Activated CD4-positive, CD25-positive, alpha-beta regulatory T cell (primary cell): Measurements from ENCODE around the gene PAX5.

ENCODE experiments used
- DNase-seq, 4 experiments: peaks; one replicate each; lab custom pipeline; 2025; lab: John Stamatoyannopoulos, UW

Gene PAX5

DNA sequence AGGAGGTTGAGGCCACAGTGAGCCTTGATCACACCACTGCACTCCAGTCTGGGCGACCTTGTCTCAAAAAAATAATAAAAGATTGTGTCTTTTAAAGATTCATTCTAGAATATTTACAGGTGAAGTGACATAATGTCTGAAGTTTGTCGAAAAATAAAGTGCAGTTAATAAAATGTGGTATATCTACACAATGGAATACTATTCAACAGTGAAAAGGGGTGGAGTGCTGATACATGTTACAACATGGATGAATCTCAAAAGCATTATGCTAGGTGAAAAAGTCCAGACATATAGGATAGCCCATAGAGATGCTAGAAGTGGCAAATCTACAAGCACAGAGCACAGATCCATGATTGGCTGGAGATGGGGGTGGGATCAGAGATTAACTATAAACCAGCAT is 101.9 kb downstream of the PAX5 start:
- DNase-seq, result no peak

DNA sequence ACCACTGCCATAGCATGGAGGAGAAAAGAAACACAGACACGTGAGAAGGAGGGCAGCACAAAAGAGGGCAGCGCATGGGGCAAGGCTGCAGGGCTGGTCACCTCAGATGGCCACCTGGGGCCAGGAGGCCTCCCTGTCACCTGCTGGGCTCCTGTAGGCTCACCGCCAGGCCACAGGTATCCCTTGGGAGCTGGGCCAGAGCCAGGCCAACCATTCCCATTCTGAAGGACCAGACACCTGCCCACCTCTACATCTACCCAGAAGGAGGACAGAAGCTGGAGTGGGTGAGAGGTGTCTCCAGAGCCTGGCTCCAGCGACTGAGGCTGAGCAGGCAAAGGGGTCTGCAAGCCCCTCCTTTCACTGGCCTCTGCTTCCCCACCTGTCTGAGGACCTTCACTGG is 103.1 kb downstream of the PAX5 start:
- no peak for DNase-seq

DNA sequence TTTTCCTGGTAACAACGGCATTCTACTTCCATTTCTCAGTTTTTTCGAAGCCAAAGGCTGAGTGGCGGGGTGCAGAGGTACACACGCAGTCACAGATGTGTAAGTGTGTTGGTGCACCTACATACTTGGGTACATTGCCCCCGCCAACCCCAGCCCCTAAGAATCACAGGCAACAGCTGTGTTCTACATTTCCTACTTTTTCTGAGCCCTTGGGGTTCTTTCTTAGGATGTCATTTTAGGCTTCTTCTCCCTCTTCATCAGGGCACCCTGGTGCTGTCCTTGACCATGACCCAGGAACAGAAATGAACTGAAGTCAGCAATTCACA is 104.8 kb downstream of the PAX5 start:
- DNase-seq, result no peak

DNA sequence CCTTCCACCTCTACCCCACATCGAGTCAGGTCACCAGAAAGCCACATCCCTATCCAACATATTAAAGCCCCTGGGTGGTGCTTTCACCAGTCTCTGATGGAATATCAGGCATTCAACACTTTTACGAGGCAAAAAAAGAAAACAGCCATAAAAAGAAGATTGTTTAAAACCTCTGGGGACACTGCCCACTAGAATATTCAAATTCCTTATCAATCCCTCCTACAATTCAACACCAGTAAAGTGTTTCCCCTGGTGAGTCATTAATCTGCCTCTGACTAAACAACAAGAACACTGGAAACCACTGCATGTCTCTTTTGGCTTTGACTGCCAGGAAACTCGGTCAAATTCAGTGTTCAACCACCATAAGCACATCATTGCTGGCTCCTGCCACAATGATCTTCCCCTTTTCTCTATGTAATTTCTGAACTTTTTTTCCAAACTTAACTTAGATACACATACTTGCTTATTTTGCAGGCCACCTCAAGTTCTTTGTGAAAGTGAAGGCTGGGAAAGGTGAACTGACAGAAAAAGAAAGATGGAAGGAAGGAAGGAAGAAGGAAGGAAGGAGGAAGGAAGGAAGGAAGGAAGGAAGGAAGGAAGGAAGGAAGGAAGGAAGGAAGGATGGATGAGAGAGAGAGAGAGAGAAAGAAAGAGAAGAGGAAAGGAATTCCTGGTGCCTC is 105.3 kb downstream of the PAX5 start:
- no peak for DNase-seq

DNA sequence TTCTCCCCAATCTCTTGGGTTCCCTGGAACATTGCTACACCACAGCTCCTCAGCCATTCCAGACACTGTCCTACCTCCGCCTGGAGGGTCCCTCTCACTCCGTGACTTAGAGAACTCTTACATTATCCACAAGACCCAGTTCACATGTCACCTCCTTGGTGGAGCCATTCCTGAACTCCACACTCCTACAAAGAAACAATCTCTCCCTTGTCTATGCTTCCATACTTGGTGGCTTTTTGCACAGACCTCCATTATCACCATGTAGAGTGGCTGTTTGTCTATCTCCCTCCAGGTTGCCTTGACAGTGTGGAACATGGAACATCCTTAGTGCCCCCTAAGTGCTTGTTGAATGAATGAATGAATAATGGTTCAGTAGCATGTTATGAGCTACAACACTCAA is 105.9 kb downstream of the PAX5 start:
- DNase-seq, result no peak

DNA sequence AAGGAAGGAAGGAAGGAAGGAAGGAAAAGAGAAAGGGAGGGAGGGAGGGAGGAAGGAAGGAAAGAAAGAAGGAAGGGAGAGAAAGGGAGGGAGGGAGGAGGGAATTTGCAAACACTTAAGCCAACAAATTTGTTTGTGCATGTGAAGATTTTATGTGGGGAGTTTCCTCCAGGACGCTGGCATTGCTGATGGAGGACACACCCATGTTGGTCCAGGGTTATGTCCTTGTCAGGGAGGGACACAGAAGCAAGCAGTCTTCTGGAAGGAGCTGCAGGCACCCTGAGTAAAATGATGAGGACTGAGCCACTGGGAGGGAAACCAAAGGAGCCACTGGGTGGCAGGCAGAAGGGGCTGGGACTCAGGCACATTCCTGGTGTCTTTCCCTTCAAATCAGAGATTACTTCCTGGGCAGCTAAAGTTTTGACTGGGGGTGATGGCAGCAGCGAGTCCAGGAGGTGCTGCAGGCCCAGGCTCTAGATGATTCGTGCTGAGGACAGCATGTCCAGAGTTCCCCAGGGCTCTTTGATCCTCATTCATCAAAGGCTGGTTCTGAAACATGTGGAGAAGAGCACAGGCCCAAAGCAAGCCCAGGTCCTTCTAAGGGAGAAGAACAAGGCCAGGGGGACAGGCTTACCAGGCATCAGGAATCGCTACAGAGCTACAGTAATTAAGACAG is 109.2 kb downstream of the PAX5 start:
- DNase-seq, result no peak

DNA sequence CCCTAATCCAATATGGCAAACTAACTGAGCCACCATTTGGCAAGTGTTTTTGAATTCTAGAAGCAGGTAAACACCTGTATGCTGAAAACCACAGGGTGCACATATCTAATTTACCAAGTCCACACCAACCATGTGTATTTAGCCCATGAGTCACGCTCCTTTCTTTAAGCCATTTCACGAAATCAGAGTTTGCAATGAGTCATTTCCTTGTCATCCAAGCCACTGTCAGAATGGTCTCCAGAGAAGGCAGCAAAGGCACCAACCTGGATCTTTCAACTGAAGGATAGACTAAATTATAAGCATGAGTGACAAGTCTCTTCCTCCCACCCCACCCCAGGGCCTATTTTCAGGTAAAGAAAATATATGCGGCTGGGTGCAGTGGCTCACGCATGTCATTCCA is 110.0 kb downstream of the PAX5 start:
- no peak for DNase-seq

DNA sequence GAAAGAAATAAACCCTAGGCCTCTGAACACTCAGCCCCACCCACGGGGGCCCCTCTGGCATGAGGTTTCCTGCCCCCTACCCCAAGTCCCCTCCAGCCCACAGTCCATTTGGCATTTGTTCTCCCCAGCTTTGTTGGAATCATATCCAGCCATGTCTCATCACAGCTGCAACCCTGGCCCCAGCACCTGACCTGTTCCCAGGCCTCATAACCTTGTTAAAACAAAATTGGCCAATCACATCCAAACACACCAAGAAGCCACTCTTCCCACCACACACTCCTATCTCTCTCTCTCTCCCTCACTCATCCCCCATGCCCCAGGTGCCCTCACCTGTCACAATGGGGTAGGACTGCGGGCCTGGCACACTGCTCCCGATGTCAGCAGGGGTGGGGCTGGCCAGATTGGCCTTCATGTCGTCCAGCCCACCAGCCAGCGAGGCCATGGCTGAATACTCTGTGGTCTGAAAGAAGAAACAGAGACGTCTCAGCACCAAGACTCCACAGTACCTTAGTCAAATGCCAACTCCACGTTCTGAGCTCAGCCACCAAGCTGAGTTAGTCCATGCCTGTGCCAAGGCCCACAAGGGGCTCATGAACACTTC is 110.9 kb downstream of the PAX5 start:
- DNase-seq, result no peak

DNA sequence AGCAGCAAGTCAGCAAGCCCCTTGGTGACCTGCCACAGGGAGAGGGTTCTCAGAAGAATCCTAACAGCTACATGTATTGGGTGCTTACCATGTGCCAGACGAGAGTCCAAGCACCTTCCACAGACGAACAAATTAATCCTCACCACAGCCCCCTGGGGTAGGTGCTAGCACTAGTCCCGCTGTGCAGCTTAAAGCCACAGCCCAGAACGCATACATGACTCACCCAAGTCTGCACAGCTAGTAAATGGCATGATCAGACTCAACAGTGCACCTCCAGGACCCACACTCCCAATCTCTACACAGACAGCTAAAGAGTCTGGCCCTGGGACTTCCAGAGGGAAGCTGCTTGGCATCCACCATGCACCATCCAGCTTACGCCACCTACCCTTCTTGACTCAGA is 111.5 kb downstream of the PAX5 start:
- DNase-seq, result no peak

DNA sequence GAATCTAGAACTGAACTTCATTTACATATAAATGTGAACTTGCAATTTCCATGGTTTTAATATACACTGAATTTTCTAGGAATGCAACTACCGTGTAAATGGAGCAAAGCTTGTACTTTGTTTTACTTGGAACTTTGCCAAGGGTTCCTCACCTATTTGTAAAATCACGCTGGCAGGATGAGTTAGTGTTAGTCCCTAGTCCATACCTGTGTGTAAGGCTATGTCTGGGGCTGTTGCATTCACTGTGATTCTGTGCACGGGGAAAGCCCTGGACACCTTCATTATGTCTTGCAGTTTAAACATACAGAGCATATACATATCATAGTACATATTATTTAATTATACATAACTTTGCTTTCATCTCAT is 119.9 kb downstream of the PAX5 start:
- no peak for DNase-seq

DNA sequence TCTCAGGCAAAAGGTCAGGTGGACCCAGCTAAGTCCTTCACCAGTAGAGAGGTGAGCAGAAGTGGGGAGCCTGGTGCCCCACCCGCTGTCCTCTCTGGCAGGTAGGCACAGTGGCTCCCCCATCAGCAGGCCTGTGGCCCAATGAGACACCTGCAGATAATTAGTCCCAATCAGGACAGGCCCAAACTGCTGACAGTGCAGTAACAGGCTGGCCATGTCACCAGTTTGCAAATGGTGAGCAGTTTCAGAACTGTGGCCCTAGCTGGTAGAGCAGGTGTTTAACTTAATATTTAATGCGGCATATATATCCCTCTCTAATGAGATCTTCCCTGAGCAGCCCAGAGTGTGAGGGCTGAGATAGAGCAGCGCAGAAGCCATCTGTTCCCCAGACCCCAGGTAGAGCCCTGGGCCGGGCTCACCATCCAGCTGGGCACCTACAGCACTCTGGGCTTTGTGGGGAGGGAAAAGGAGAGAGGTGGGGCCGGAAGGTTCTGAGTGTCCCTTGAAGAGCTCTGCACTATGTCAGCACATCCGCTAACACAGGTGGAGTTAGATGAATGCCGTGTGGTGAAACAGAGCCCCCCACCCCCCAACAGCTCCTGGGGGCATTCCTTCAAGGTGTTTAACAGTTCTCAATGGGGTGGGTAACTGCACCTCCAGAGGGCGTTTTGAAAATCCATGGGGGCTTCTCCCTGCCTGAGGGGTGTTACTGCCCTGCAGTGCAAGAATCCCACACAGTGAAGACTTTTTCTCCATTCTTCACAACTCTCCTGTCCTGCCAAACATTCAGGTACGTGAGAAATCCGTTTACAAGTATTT is 120.5 kb downstream of the PAX5 start:
- no peak for DNase-seq

DNA sequence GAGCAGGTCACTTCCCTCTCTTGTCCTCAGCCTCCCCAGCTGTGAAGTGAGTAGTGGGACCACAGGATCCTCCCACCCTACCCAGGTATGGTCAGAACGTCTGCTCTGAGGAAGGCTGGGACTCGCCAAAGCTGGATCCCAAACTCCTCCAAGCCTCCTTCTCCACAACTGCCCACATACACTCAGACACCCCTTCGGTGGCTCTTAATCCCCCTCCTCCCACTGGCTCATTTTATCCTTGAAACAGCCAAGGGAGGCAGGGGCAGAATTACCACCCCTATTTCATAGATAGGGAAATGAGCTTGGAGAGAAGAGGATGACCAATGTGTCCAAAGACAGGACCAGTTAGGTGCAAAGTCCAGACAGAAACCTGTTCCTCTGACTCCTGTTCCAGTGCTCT is 121.4 kb downstream of the PAX5 start:
- DNase-seq, result no peak

DNA sequence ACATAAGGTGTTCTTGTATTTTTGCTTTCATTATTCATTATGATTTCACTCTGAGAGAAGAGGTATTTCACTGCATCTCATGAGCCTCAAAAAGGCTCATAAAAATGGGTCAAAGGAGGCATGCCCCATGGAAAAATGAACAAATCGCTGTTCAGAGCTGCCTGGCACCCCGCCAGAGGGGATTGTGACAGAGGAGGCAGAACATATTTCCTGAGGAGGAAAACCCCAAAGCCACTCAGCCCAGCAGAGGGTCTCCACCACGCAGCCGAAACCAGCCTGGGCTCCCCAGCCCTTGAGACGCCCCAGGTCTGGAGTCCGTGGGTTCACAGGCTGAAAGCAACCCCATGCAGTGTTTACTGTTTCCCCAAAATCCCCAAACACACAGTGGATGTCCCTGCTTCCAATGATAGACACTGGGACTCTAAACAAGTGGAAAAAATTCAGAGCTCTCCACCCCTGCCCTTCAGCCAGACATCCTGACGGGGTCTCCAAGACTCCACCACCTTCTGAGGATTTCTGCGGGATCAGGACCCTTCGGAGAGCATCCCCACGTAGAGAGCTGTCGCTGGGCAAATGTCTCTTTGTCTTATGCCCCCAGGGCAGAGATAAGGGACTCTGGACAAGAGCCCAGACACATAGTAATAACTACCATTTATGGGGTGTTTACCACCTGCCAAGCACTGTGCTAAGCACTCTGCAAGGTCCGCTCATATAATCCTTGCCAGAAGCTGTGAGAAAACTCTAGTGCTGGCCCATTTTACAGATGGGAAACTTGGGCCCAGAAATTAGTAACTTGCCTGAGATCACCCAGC is 122.3 kb downstream of the PAX5 start:
- DNase-seq, result no peak

DNA sequence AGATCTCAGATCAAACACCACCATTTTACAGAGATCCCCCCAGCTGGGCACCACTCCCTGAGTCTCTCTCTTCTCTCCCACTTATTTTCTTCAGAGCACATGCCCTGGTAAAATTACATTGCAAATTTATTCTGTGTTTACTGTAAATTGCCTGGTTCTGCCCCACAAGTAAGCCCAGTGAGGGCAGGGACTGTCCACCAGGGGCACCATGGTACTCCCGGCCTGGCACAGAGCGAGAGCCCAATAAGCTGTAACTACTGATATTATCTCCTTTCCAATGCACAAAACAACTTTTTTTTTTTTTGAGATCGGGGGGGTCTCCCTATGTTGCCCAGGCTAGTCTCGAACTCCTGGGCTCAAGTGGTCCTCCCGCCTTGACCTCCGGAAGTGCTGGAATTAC is 123.0 kb downstream of the PAX5 start:
- DNase-seq, result no peak

DNA sequence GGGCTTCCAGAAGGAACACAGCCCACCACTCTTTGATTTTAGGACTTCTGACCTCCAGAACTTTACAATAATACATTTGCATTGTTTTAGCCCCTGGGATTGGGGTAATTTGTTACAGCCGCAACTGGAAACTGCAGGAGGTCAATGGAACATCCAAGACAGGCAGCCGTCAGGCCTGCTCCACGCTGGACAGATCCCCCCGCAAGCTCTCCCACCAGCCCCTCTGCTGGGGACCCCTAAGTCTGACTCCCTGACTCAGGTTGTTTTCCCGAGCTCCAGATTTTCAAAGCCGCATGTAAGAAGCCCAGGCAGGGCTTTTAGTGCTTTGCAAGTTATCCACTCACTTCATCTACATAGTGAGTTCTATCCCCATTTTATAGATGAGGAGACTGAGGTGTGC is 127.6 kb downstream of the PAX5 start:
- DNase-seq, result no peak

DNA sequence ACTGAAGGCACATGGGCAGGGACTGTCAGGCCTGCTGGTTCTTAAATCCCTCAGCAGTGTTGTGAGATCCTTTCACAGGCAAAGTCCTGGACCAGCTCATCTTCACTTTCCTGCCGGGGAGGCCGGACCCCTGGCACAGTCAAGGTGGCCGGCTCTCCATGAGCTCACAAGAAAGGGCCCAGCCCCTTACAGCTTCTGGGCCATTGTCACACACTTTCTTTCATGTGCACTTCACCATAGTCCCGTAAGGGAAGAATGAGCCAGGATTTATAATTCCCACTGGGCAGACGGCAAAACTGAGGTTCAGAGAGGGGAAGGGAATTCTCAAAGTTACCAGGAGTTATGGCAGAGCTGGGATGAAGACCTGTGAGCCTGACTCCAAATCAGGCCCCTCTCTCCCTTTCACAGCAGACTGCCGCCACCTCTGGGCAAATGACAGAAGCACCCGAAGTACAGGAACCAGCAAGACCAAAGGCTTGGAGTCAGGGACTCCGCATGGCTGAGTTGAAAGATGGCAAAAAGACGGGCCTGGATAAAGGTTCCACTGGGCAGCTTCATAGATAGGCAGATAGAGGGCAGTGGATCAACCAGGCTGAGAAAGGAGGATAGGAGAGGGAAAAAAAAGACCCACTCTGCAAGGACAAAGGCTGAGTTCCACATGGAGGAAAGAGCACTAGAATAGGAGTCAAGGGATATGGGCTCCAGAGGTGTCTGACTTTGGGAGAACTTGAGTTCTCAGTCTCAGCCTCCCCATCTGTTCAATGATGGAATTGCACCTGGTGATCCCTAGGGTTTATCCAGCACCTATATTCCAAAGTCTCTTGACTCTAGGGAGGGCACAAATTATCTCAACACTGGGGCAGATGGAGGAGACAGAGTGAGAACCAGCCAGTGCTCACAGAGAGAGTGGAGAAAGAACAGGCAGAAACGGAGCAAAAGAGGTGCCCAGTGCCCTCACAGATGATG is 128.7 kb downstream of the PAX5 start:
- no peak for DNase-seq

DNA sequence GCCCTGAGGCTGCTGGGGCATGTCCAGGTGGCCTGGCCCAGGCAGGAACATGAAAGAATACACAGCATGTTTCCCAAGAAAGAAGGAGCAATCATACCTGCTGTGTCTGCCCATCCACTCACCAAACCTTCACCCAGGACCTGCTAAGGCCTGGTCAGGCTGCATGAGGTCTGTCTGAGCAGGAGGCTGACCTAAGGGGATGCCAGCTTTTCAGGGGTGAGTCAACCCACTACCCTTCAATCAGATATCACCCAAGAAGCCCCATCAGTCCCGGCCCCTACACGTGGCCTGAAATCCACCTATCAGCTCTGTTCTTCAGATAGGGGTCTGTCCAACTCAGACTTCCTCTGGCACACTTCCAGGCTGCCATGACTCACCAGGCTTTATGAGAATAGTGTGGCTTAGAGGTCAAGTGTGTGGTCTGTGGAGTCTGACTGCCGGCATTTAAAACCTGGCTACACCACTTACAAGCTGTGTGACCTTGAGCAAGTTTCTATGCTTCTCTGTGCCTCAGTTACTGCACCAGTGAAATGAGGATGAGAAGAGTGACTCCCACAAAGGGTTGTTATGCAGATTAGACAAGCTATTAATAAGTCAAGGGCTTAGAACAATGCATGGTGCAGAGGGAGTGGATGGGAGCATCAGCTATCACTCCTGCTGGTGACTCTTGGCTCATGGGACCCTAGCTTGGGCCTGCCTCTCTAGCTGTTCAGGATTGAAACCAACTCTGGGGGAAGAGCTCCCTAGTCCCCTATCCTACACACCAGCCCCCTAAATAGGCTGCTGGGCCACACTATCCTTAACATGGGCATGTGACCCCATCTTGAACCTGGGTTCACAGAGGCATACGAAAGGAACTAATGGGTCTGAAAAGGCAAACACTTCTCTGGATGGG is 130.3 kb downstream of the PAX5 start:
- DNase-seq, result no peak

DNA sequence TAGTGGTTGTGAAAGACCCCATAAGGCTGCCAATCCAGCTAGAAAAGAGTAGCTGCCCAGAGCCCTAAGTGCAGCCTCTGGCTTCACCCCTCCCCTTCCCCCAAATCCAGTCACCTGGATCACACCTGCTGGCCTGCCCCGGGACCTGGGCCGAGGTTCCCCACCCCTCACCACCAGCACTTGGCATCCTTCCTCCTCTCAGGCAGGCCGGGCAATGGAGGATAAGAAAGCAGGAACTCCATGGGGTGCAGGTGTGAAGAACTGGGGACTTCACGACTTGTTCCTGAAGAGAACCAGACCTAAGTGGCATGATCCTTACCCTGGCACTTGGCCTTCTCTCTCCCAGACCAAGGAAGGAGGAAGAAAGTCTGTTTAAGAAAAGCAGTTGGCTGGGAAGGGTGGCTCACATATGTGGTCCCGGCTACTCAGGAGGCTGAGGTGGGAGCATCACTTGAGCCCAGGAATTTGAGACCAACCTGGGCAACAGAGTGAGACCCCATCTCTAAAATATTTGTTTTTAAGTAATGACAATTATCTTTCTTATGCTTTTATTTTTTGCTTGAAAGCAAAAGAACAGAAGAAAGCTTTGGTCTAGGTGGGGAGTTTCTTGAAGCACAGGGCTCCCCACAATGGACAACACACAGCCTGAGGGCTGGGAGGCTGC is 131.1 kb downstream of the PAX5 start:
- no peak for DNase-seq

DNA sequence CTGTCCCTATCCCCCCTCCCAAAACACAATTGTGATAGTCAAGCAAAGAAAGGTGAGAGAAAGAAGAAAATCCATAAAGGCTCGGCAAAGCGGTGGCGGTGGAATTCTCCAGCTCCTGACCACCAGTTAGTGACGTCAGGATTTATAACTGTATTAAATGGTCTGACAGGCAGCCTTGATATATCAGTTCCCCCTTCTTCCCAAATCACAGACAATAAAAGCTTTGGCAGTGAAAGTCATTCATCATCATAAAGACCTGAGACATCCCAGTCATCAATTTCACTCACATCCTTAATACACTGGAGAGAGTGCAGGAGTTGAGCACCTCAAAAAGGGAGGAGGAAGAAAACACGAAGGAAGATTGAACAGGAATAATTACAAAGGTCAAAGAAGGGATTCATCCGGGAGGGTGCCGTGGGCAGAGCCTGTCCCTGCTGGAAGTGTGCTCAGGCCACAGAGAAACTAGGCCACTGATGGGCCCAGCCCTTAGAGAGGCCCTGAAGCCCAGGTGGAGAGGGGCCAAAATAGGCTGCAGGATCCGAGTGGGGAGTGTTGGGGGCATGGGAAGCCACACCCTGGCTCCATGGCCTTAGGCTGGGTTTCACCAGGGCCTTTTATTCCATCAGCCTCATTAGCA is 131.9 kb downstream of the PAX5 start:
- DNase-seq, result no peak
